ENCODE results near the gene CT47B1.
"Not testable (repeated sequence)": the region's sequence is repeated elsewhere in the genome, so short reads cannot be mapped to it uniquely, and the experiment has no call there.

Gene CT47B1

DNA sequence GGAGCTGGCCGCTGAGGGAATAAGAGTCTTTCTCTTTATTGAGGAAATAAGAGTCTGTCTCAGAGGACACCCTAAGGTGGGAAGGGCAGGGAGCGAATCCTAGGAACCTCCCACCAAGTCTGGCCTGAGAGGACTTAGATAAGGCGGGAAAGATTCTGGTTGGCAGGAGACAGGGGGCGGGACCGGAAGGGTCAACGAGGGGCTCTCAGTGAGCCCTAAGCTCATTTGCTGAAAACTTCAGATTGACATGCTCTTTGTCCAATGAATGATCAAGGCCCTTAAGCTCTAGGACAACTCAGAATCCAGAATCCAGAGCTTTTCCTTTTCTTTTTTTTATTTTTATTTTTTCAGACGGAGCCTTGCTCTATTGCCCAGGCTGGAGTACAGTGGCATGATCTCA is at the start of gene CT47B1:
TSS of gene CT47B1 (minus strand) at position 101 of the 400 bp plus-strand sequence. CDS start 196 bp downstream, outside the sequence.
- not testable (repeated sequence) for DNase-seq

DNA sequence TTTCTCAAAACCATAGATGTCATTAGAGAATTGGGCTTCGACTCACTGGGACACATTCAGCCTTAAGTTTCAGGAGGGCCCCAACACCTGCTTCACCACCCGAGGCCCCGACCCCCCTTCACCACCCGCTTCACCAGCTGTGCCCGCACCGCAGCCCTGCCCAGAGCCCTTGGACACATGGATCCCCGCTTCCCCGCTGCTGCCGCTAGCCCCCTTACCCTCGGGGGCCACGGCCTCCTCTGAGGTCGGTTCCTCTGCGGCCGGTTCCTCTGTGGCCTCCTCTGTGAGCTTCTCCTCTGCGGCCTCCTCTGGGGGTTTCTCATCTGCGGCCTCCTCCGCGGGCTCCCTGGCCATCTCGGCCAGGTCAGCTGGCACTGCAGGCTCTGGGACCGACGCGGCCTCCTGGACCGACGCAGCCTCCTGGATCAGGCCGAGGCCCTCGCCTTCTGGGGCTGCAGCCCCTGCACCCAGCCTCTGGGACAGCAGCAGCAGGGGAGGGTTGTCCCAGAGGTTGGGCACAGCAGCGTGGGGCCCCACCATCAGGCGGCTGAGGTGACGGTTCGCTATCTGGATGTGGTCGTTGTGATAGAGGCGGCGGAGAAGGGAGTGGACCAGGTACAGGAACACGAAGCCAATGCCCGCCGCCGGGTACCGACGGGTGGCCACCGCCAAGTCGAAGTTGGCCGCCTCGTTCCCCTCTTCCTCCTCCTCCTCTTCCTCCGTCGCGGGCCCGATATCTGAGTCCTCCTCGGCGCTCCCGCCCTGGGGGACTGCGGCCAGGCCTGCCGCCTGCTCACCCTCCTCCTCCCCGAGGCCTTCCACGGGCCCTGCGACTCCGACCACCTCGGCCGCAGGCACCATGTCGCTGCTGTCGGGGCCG is 748 bp downstream of the CT47B1 start:
- DNase-seq, result no peak

DNA sequence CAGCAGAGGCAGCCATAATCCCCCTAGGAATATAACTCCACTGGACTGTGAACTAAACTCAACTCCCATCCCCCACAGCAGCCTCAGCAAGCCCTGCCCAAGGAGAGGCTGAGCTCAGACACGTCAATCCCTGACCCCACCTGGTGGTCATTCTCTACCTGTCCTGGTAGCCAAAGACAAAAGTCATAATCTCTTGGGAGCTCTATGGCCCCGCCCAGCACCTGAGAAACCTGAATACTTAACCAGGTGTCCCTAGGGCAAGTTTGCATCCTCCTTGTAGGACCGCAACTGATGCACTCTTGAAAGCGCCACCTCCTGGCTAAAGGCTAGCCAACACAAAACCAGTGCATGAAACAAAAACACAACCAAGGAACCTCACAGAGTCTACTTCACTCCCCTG is 18.4 kb downstream of the CT47B1 start:
- no peak for DNase-seq

DNA sequence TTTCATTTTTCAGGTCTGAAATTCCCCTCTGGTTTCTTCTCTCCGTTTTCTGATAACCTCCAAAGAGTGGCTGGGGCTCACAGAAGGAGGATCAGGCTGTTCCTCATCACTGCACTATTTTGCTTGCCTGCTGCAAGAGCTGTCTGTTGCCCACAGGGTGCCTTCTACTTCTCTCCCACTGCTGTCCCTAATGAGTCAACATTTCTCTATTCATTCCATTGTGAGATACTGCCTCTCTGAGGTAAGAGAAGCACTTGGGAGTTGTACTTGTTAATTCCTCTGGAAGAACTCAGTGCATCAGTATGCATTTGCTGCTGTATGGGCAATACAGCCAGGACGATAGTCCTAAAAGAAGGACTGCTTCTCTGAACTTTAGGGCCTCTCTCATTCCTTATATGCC is 34.8 kb downstream of the CT47B1 start:
- no peak for DNase-seq

DNA sequence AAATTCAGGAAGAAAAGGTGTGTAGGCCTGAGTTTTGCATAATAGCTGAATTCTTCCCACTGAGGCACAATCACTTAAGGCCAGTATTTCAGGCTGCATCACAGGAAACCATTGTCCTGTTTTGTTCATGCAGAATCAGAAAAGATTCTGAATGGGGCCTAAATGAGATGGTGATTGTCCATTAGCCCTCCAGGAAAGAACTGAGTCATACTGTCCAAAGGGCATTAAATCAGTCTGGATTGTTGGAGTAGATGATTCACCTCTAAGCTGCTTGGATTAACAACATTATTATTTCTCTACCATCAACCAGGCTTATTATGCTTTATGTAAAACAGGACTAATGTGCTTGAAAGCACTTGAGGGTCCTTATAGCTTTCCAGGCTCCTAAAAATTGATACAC is 36.2 kb downstream of the CT47B1 start:
- no peak for DNase-seq

DNA sequence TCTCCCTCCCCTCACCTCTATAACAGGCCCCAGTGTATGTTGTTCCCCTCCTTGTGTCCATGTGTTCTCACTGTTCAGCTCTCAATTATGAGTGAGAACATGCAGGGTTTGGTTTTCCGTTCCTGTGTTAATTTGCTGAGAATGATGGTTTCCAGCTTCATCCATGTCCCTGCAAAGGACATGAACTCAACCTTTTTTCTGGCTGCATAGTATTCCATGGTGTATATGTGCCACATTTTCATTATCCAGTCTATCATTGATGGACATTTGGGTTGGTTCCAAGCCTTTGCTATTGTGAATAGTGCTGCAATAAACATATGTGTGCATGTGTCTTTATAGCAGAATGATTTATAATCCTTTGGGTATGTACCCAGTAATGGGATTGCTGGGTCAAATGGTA is 48.5 kb downstream of the CT47B1 start:
- not testable (repeated sequence) for DNase-seq

DNA sequence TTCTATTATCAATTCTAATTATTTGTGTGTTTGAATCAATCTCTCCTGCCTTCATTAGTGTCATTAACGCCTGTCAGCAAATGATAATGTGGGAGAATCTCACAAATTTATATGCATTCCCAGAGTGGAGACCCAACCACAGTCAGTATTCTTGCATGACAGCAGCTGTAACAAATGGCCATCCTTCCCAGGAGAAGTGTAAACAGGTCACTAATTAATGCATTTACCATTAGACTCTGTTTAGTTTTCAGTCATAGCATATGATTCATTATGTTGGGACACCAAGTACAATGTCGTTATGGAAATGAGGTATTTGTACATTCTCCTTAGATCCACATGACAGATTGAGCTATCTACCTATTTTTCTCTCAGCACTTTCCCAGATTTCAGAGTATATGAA is 50.5 kb downstream of the CT47B1 start:
- no peak for DNase-seq

DNA sequence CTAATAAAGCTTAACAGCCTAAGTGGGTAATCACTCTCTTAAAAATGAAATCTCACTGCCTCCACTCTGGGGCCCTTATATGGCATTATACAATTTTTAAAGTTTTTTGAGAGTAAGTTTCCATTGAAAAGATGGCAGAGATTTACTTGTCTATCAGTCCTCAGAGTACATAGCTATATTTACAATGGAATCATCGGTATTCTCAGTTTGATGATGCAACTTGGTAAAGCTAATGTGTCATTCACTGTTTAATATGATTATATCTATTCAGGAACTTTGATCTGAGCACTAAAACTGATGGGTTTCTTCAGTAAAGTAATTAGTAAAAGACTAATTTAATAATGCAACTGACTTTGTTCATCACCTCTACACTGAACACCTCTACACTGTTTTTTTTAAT is 51.6 kb downstream of the CT47B1 start:
- no peak for DNase-seq

DNA sequence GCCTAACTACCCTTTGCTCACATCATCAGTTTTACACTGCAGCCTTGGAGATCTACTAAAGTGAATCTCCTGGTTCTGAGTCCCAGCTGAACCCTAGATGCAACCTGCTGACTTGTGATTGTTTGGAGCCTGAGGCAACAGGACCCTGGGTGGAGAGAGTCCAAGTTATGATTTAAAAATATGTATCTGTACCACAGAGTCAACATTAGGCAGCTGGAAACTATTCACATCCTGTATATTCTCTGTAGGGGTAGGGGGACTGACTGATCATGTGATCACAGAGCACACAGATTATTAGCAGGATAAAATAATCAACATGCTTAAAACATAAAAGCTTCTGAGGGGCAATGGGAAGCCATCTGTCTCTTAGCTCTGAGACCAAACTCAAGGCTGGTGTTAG is 52.1 kb downstream of the CT47B1 start:
- DNase-seq, result no peak
